ENCODE data around the gene RFX3.

DNA sequence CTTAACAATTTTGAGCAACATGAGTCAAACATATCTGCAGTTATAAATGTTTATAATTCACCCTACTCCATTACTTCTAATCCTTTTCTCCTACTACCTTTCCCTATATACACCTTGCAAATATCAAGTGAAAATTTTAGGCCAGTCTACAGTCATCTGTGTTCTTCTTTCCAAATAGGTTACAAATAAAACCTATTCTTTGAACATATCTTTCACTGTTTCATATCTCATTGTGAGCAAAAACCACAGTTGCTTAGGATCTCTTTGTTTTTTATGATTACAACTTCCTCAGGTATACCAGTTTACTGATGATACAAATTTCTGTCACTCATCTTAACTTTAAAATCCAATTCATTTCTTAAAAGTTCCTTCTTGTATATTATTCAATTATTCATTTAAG is 34.4 kb downstream of the RFX3 start:
- TF ChIP-seq, protein P1, sequence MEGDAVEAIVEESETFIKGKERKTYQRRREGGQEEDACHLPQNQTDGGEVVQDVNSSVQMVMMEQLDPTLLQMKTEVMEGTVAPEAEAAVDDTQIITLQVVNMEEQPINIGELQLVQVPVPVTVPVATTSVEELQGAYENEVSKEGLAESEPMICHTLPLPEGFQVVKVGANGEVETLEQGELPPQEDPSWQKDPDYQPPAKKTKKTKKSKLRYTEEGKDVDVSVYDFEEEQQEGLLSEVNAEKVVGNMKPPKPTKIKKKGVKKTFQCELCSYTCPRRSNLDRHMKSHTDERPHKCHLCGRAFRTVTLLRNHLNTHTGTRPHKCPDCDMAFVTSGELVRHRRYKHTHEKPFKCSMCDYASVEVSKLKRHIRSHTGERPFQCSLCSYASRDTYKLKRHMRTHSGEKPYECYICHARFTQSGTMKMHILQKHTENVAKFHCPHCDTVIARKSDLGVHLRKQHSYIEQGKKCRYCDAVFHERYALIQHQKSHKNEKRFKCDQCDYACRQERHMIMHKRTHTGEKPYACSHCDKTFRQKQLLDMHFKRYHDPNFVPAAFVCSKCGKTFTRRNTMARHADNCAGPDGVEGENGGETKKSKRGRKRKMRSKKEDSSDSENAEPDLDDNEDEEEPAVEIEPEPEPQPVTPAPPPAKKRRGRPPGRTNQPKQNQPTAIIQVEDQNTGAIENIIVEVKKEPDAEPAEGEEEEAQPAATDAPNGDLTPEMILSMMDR (IDR thresholded peaks at IDR 0.05) = no peak
- no peak for TF ChIP-seq POLR2A (IDR thresholded peaks at IDR 0.05)
